EL (cell line): ENCODE data around the gene CCDC81.
"Not testable (repeated sequence)": the region's sequence is repeated elsewhere in the genome, so short reads cannot be mapped to it uniquely, and the experiment has no call there.

Experiments
- DNase-seq: peaks from one replicate; pipeline ENCODE4 v3.0.0-alpha.2; 2016

CCDC81 gene

DNA sequence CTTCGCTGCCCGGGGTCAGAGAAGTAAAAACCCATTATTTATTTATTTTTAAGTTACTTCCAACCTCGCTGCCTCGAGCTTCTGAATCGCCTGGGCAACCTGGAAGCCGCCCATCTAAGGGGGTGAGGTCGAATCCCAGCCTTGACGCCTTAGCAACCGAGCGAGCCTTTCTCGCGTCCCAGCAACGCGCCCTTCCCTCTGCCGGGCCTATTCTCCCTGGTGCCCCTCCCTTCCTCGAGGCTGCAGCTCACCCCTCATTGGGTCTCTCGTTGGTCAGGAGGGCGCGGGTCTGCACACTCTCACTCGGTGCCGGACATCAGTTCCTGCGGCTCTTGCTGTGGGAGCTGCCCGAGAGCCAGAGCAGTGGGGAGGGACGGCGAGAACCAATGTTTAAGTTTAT lies at the start of gene CCDC81:
CCDC81 (plus strand) TSS at position 302 of the 400 bp plus-strand sequence. CDS start 277 bp downstream, outside the sequence.
- DNase-seq: no peak

DNA sequence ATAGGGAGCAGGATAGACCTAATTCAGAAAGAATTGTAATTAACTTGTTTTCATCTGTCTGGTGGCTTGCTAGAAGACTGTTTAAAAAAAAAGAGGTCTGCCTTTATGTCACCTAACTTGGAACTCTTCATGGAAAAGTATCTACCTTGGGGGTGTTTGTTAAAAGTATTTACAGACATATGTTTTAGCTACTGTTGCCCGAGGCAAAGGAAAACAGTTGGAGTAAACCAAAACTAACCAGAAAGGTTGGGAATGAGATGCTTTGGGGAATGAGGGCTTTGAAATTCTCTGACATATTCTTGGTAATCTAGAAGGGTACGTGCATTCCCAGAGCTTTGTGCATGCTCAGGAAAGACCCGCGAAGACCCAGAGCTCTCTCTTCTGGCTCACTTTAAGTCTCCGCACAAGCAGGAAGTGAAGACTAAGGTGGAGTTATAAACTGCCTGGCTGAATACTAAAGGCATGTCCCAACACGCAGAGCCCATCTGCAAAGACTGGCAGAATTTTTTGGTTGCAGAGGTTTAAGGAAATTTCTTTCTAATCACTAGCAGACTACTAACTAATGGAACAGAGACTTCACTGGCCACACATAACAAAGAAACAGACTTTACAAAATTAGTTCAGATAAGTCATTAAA lies 39.4 kb upstream of the CCDC81 start:
- no peak for DNase-seq

DNA sequence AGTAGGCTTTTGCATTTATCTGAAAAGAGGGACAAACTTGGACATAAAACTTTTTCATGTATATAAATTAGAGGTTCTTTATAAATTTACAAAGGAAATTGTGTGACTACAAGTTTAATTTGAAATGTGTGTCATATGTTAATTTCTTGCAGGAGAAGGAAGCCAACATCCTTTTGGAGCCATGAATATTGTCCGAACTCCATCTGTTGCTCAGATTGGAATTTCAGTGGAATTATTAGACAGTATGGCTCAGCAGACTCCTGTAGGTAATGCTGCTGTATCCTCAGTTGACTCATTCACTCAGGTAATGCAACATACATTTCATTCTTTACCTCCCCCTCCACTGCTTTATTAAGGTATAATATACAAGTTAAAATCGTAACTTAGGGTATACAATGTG lies 37.5 kb upstream of the CCDC81 start:
- DNase-seq: no peak

GRCh38 chr11:86341382-86341781 lies 33.3 kb upstream of the CCDC81 start:
- DNase-seq: no peak

- DNase-seq: no peak
Observed at GRCh38 chr11:86346513-86346912, 28.2 kb upstream of the CCDC81 start.

GRCh38 chr11:86355256-86355655 lies 19.4 kb upstream of the CCDC81 start:
- DNase-seq: no peak

DNA sequence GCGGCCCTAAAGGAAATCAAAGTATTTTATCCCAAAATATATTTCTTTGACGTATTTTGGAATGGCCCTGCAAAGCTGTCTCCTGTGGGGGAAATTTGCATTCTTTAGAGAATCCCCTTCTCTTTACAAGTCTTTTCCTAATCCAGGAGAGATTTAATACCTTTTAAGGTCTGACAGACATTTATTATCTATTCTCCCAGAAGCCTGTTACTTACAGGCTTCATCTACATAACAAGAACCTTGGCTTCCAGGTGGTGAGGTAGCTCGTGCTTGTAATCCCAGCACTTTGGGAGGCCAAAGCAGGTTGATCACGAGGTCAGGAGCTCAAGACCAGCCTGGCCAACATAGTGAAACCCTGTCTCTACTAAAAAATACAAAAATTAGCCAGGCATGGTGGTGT lies 17.3 kb upstream of the CCDC81 start:
- DNase-seq: not testable (repeated sequence)

DNA sequence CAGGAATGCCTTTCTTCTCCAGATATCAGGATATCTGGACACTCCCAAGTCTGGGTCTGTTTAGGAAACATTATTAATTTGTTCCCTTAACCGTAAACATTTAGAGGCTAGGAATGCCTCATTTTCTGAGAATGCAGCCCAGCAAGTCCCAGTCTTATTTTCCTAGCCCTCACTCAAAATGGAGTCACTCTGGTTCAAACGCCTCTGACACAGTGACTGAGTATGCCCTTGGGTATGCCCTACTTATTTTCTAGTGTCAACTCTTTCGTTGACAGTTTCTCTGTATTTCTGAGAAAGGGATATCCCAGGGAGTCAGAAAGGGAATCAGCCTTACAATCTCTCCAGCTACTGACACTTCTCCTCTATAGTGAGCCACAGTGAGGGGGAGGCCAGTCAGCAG lies 16.0 kb upstream of the CCDC81 start:
- no peak for DNase-seq

DNA sequence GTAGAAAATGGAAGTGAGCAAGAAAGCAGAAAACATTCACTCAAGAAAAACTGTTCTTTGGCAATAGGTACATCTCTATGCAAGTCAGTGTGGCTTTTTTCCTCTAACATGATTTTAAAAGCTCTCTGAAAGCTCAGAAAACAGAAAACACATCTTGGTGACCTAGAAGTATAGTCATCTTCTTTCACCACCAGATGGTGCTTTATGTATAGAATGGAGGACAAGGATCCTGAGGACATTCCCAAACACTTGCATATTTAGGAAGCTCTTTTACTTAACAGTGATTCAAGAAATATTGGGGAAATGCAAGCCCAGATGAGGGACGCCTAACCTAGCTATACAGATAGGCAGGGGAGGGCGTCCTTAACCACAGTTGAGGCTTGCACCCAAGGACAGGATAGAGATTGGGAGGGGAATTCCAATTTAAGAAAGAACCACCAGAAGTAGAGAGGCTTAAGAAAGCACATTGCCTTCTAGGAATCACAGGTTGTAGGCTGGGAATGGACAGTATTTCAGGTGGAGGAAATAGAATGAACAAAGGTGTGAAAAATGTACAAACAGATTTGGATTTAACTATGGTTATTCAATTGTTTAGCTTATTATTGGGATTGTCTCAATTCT lies 13.8 kb upstream of the CCDC81 start:
- peak; percentile 55 for DNase-seq

DNA sequence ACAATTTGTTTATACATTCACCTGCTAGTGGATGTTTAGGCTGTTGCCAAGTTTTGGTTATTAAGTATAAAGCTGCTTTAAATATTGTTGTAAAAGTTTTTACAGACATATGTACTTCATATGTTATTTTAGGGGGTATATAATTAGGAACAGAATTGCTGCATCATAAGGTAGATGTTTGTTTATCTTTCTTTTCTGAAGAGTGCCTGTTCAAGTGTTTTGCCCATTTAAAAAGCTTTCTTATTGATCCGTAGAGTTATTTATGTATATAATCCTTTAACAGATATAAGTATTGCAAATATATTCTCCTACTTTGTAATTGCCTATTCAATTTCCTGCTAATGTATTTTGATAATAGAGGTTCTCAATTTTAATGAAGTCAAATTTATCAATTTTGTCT lies 11.3 kb upstream of the CCDC81 start:
- DNase-seq: no peak

GRCh38 chr11:86365546-86365945 lies 9.1 kb upstream of the CCDC81 start:
- peak; percentile 9 for DNase-seq

- DNase-seq: no peak
Observed at GRCh38 chr11:86369668-86370067, 5.0 kb upstream of the CCDC81 start.

GRCh38 chr11:86370171-86370570 lies 4.5 kb upstream of the CCDC81 start:
- DNase-seq: no peak

DNA sequence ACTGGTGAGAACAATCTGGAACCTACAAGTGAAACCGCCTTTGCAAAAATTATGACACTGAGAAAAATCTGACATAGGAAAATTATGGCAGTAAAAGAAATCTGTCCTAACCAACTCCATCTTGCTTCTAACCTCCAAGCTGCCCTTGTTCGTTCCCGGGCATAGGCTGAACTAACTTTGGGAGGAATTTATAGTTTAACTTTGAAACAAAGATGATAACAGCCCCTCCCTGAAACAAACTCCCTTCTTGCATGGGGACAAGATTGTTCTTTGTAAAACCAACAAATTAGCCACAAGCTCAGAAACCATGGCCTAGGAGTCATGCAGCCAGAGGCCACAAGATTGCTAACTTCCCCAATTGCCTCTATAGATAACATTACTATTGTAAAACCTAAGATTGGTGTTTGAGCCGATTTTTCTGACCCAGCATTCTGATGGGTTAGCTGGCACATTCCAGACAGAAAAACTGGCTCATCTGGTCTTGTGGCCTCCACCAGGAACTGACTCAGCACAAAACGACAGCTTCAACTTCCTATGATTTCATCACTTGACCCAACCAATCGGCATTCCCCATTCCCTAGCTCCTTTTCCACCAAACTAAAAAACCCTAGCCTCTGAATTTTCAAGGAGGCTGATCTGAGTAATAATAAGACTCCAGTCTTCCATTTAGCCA lies 3.6 kb upstream of the CCDC81 start:
- DNase-seq: peak; percentile 70

- no peak for DNase-seq
Observed at GRCh38 chr11:86372041-86372440, 2.6 kb upstream of the CCDC81 start.

GRCh38 chr11:86372586-86372985 lies 2.1 kb upstream of the CCDC81 start:
- DNase-seq: no peak

DNA sequence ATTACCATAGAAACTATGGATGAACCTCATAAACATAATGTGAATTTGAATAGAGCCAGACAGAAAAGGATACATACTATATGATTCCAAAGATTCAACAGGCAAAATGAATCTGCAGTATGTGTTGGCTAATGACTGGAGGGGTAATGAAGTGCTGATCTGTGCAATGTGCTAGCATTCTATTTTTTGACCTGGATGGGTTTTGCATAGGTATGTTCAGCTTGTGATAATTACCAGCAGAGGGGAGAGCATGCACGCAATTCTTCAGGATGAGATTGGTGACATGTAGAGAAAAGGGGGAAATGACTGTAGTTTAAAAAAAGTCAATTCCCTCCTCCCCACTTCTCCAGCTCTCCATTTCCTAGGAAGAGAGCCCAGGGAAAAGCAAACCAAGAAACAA lies 618 bp upstream of the CCDC81 start:
- no peak for DNase-seq

DNA sequence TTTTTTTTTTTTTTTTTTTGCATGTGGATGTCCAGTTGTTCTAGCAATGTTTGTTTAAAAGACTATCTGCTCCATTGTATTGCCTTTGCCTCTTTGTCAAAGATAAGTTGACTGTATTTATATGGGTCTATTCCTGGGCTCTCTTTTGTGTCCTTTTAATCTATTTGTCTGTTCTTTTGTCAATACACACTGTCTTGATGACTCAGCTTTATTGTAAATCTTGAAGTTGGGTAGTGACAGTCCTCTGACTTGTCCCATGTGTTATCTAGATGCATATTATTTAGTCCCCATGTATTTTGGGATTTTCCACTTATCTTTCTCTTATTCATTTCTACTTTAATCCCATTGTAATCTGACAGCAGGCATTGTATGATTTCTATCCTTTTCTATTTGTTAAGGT lies 3.3 kb downstream of the CCDC81 start:
- DNase-seq: no peak

- DNase-seq: no peak
Observed at GRCh38 chr11:86380295-86381059, 5.8 kb downstream of the CCDC81 start.

DNA sequence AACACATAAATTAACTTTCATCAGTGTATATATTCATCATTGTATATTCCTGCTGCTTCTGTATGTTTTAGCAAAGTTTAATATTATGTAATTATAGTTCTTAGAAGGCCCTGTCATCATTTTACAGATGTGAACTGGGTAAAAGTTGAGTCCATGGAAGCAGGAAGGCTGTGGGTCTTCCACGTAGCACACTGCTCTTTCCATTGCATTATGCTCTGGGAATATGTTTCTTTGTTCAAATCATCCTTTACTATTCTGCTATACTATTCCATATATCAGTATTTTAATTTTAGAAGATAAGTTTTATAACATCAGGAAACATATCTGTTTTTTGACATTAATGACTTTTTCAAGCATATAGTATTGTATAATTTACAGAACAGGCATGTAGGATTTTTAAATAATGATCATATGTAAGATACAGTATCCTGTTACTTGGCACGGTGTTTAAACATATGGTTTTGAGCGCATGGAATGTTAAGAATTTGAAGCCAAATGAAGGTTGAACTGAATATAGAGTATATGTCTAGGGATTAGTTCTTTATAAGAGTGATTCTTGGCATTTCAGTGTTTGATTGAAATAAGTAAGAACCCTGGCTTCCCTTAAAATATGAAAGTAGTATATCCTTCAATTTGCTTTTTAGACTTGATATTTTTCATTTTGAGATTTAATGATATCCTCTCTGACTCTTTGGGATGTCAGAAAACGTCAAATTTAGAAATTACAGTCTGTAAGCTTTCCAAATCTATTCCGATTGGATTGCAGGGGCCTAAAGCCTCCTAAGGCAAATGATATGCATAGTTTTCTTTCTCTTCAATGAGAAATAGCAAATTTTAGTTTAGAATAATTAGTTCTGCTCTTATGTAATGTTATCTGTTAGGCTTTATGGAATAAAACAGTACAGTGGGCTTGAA lies 8.6 kb downstream of the CCDC81 start:
- DNase-seq: no peak

DNA sequence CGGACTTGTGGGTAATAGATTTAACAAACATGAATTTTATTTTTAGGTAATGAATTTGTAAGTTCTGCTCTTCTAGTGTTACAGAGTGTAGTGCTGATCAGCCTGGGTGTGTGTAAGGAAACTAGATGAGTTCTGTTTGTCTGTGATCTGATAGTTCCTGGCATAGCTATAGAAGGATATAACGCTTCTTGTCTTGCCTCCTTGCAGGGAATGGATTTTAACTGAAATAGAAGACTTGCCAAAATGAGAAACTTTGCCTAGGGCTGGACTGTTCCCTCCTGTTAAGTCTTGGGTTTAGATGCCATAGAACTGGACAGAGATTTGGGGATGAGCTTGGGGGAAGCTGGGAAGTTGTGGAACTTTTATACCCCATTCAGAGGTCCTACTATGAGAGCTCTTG lies 11.6 kb downstream of the CCDC81 start:
- no peak for DNase-seq

- DNase-seq: no peak
Observed at GRCh38 chr11:86386746-86387145, 12.1 kb downstream of the CCDC81 start.

- DNase-seq: no peak
Observed at GRCh38 chr11:86388198-86388597, 13.5 kb downstream of the CCDC81 start.
